Activated T-cell treated with anti-CD3 and anti-CD28 coated beads, Interleukin-2, amount 50 U/mL, for 72 hours (primary cell): ENCODE data around the gene GBA2. TPM values are rescaled to one million over a fixed set of nuclear protein-coding genes. Genes with fewer than 3 reads are reported as not detected.

Experiments used
- ATAC-seq, 2 donors: fragments of 150-1000 bp; cut with Tn5 transposase; replicated peaks in 1 of 2; 2 replicates each; pipeline ENCODE4 v1.10.0; 2021; ENCODE audit warnings: moderate library complexity in 2 of 2, mild to moderate bottlenecking in 1 of 2
- DNase-seq, 2 donors: peaks; one replicate each; pipeline ENCODE4 v3.0.0; 2021 to 2022; ENCODE audit warnings: mixed read lengths in 1 of 2
- H3K27ac Mint-ChIP-seq: one replicate; pipeline ENCODE4 v1.8.0; 2022; ENCODE audit warnings: mild to moderate bottlenecking, moderate library complexity, mixed read lengths
- H3K27me3 Mint-ChIP-seq: one replicate; pipeline ENCODE4 v1.8.0; 2022; ENCODE audit warnings: low read depth, mixed read lengths
- H3K36me3 Mint-ChIP-seq, 2 donors: one replicate each; pipeline ENCODE4 v1.8.0; 2022; ENCODE audit warnings: mixed read lengths in 2 of 2, mild to moderate bottlenecking in 1 of 2; ENCODE audit not compliant: insufficient read depth in 2 of 2
- H3K4me1 Mint-ChIP-seq: one replicate; pipeline ENCODE4 v1.8.0; 2022; ENCODE audit warnings: low read depth, mixed read lengths
- H3K4me3 Mint-ChIP-seq, 2 donors: one replicate each; pipeline ENCODE4 v1.8.0; 2022; ENCODE audit warnings: mild to moderate bottlenecking in 2 of 2, mixed read lengths in 2 of 2, moderate library complexity in 2 of 2
- H3K9me3 Mint-ChIP-seq, 2 donors: one replicate each; pipeline ENCODE4 v1.8.0; 2022; ENCODE audit warnings: mixed read lengths in 2 of 2
- total RNA-seq, 2 donors: library from RNA; stranded (reverse); gene quantifications; one replicate each; pipeline ENCODE4 v1.2.3, GENCODE V29; 2022

GBA2 gene
- total RNA-seq, 2 donors from 2014 or later = 37.7 to 38.4 TPM

DNA sequence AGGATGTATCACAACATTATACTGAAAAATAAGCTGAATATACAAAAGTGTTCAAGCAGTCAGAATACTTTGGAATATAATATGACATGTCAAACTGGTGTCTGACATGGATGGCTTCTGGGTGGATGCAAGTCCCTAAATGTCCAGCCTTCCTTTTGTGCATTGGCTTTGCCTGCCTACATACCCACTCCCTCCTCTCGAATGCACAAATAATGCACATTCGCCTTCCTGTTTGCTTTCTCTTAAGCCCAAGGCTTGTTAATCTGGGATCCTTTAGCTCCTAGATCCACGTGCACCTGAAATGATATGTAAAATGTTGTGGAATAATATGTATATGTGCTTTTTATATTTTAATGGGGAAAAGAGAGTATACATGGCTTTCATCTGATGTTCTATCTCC lies 29.5 kb upstream of the GBA2 start:
- no peak for DNase-seq
- ATAC-seq = no peak
- Mint-ChIP-seq H3K27ac (no peak overlapping the region), H3K4me3 (no peak overlapping the region), H3K4me1 (no peaks in the 10 kb centered on the region), H3K9me3 (no peaks in the 10 kb centered on the region), H3K27me3 (no peaks in the 10 kb centered on the region), H3K36me3 (peaks cover 0 to 5% of the 10 kb centered on the region in 2 donors)

GRCh38 chr9:35776018-35776417 lies 27.0 kb upstream of the GBA2 start:
- H3K4me1 Mint-ChIP-seq = no peaks in the 10 kb centered on the region
- no peak overlapping the region for H3K27ac Mint-ChIP-seq
- no peaks in the 10 kb centered on the region for H3K27me3 Mint-ChIP-seq
- H3K36me3 Mint-ChIP-seq = peaks cover 0 to 2% of the 10 kb centered on the region in 2 donors
- H3K4me3 Mint-ChIP-seq = no peak overlapping the region
- no peak for DNase-seq
- no peaks in the 10 kb centered on the region for H3K9me3 Mint-ChIP-seq
- peak; percentile 31 to 44 for ATAC-seq

GRCh38 chr9:35774907-35775635 lies 26.0 kb upstream of the GBA2 start:
- H3K4me3 Mint-ChIP-seq = no peak overlapping the region
- H3K4me1 Mint-ChIP-seq = no peaks in the 10 kb centered on the region
- no peak overlapping the region for H3K27ac Mint-ChIP-seq

DNA sequence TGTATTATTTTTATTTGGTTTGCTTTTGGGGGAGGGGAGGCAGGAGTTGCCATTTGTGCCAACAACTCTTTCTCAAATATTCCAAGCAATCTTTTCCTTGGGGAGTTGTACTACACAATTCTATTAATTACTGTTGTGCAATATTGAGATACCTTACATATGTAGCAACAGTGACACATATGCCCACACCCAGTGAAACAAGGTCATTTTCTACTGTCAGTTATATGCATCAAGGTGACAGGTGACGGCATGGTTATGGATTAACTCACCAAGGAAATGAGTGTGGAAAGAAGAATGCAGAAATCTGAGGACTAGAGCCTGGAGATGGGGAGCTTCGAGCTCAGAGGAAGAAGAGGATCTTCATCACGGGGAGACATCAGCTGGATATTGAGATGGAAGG lies 22.9 kb upstream of the GBA2 start:
- Mint-ChIP-seq H3K4me1 (no peaks in the 10 kb centered on the region), H3K36me3 (no peaks in the 10 kb centered on the region), H3K4me3 (no peak overlapping the region), H3K27me3 (no peaks in the 10 kb centered on the region), H3K27ac (no peak overlapping the region), H3K9me3 (no peaks in the 10 kb centered on the region)
- no peak for ATAC-seq
- no peak for DNase-seq

More at GRCh38 chr9:35774907-35775635, 26.0 kb upstream of the GBA2 start:
- no peak for DNase-seq
- H3K9me3 Mint-ChIP-seq = no peaks in the 10 kb centered on the region
- no peaks in the 10 kb centered on the region for H3K27me3 Mint-ChIP-seq
- no peaks in the 10 kb centered on the region for H3K36me3 Mint-ChIP-seq
- ATAC-seq = no peak

DNA sequence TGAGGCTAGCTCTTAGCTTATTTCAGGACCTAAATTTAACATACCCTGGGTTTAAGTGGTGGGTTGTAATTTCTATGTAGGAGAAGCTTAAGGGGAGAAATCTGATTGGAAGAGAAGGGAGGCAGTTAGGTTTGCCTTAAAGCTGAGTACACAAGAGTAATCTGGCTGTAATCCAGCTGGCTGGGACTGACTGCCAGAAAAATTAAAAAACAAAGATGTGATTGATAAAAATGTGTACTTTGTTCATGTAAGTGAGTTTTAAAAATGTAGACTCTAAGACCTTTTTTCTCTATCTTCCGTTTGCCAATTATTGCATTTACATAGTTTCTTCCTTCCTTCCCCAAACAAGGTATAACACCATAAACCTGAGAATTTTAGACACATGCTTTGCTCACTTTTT lies 22.5 kb upstream of the GBA2 start:
- Mint-ChIP-seq H3K4me1 (no peaks in the 10 kb centered on the region), H3K27ac (no peak overlapping the region), H3K27me3 (no peaks in the 10 kb centered on the region), H3K4me3 (no peak overlapping the region), H3K36me3 (no peaks in the 10 kb centered on the region), H3K9me3 (no peaks in the 10 kb centered on the region)
- ATAC-seq (no peak), DNase-seq (no peak)

- H3K27me3 Mint-ChIP-seq = no peaks in the 10 kb centered on the region
- no peak for ATAC-seq
Measured at GRCh38 chr9:35771075-35771433, 22.0 kb upstream of the GBA2 start.

GRCh38 chr9:35769763-35770162 lies 20.7 kb upstream of the GBA2 start:
- Mint-ChIP-seq H3K27ac (no peak overlapping the region), H3K4me3 (no peak overlapping the region), H3K9me3 (no peaks in the 10 kb centered on the region), H3K36me3 (no peaks in the 10 kb centered on the region), H3K27me3 (no peaks in the 10 kb centered on the region), H3K4me1 (no peaks in the 10 kb centered on the region)
- ATAC-seq = no peak
- no peak for DNase-seq

More at GRCh38 chr9:35771075-35771433, 22.0 kb upstream of the GBA2 start:
- Mint-ChIP-seq H3K4me3 (no peak overlapping the region), H3K27ac (no peak overlapping the region), H3K4me1 (no peaks in the 10 kb centered on the region), H3K36me3 (no peaks in the 10 kb centered on the region), H3K9me3 (no peaks in the 10 kb centered on the region)
- DNase-seq = no peak

DNA sequence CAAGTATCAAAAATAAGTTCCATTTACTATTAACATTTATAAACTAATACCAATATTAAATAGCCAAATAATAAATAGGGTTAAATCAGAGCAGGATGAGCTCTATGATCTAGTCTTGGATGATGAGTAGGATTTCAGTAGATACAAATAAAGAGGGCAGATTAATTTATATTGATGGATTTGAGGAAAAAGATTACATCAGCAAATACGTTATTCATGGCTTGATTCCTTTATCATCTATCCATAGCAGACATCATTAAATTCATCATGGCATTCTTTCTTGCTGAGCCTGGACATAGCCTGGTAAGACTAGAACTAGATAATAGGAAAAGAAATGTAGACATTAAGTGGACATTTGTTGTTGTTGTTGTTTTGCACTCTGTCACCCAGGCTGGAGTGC lies 18.4 kb upstream of the GBA2 start:
- Mint-ChIP-seq H3K36me3 (peaks cover 0 to 2% of the 10 kb centered on the region in 2 donors), H3K9me3 (no peaks in the 10 kb centered on the region), H3K27ac (no peak overlapping the region), H3K27me3 (no peaks in the 10 kb centered on the region), H3K4me1 (no peaks in the 10 kb centered on the region), H3K4me3 (no peak overlapping the region)
- no peak for DNase-seq
- ATAC-seq = no peak

DNA sequence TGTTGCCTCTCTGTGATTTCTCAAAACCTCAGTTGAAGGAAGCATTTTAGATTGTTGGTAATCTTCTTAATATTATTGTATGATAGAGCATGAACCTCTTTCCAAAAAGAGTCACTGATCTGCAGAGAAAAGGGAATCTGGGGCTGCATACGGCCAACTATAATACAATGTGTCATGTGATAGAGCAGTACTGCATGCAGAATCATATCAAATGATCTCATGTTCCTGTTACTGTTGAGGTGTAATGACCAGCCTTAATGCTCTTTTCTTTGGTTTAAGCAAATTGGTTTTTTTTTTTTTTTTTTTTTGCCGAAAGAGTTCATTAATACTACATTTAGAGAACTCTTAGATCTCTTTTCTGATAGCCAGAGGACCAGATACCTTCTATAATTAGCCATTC lies 18.0 kb upstream of the GBA2 start:
- no peaks in the 10 kb centered on the region for H3K9me3 Mint-ChIP-seq
- H3K36me3 Mint-ChIP-seq = peaks cover 0 to 2% of the 10 kb centered on the region in 2 donors

DNA sequence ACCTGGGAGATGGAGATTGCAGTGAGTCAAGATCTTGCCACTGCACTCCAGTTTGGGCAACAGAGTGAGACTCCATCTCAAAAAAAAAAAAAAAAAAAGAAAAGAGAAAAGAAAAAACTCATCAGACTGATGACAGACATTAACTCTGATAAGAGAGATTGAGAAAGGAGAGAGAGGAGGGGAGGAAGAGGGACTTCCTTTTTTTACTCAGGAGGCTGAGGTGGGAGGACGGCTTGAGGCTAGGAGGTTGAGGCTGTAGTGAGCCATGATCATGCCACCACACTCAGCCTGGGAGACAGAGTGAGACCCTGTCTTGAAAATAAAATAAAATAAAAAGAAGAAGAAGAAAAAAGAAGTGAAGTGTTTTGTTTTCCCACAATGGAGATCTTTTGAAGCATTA lies 14.8 kb upstream of the GBA2 start:
- Mint-ChIP-seq H3K9me3 (no peaks in the 10 kb centered on the region), H3K27me3 (no peaks in the 10 kb centered on the region), H3K4me1 (peaks cover 15% of the 10 kb centered on the region), H3K36me3 (peaks cover 0 to 9% of the 10 kb centered on the region in 2 donors), H3K4me3 (no peak overlapping the region), H3K27ac (no peak overlapping the region)
- no peak for ATAC-seq
- DNase-seq = no peak

More for the DNA sequence above, 18.0 kb upstream of the GBA2 start:
- no peaks in the 10 kb centered on the region for H3K4me1 Mint-ChIP-seq
- H3K27ac Mint-ChIP-seq = no peak overlapping the region
- no peak overlapping the region for H3K4me3 Mint-ChIP-seq
- no peaks in the 10 kb centered on the region for H3K27me3 Mint-ChIP-seq
- ATAC-seq (no peak), DNase-seq (no peak)

GRCh38 chr9:35763181-35763580 lies 14.2 kb upstream of the GBA2 start:
- Mint-ChIP-seq H3K27ac (no peak overlapping the region), H3K27me3 (no peaks in the 10 kb centered on the region), H3K9me3 (no peaks in the 10 kb centered on the region), H3K4me3 (no peak overlapping the region), H3K36me3 (peaks cover 0 to 9% of the 10 kb centered on the region in 2 donors), H3K4me1 (peaks cover 21% of the 10 kb centered on the region)
- ATAC-seq (no peak), DNase-seq (no peak)

DNA sequence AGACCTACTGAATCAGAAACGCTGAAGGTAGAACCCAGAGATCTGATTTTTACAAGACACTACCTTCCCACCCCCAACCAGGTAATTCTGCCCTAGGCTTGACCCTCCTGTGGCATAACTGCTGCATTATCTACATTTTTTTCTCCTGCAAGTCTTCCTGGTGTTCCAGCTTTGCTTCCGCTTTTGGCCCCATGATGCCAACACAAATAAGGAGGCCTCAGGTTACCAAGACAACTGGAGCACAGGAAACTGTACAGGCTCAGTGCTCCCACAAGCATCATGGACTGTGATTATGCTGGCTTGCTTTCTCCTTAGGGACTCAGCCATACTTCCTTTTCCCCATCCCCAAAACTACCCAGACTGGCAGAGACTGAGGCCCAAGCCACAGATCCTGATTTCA lies 11.6 kb upstream of the GBA2 start:
- Mint-ChIP-seq H3K36me3 (peaks cover 4 to 11% of the 10 kb centered on the region in 2 donors), H3K9me3 (no peaks in the 10 kb centered on the region), H3K4me1 (peaks cover 42% of the 10 kb centered on the region), H3K4me3 (no peak overlapping the region), H3K27ac (no peak overlapping the region), H3K27me3 (no peaks in the 10 kb centered on the region)
- no peak for ATAC-seq
- no peak for DNase-seq

DNA sequence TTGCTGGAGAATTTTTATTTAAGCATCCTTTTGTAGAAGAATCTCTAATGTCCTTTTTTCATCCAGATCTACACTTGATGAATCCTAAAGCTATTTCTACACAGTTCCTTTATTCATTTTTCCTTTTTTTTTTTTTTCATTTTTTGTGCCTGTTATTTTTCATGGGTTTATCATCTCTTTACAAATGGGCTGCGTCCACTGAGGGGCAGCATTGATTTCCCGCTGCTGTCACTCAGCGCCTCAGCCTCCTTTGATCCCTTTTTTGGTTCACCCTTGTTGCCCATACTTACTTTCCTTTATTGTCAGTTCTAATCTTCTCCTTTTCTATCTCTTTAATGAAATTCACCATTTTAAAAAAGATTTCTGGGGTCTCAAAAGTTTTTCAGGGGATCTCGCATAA lies 10.8 kb upstream of the GBA2 start:
- peak overlapping the region; percentile 46 for H3K27ac Mint-ChIP-seq
- H3K36me3 Mint-ChIP-seq = peaks cover 4 to 11% of the 10 kb centered on the region in 2 donors
- H3K27me3 Mint-ChIP-seq = no peaks in the 10 kb centered on the region
- no peak for ATAC-seq
- H3K9me3 Mint-ChIP-seq = no peaks in the 10 kb centered on the region
- peak overlapping the region in 1 of 2 donors; percentile 10 for H3K4me3 Mint-ChIP-seq
- peaks cover 42% of the 10 kb centered on the region for H3K4me1 Mint-ChIP-seq
- no peak for DNase-seq

GRCh38 chr9:35758475-35759050 lies 9.5 kb upstream of the GBA2 start:
- Mint-ChIP-seq H3K4me3 (peak overlapping the region; percentile 86 to 89), H3K27ac (peak overlapping the region; percentile 6), H3K9me3 (no peaks in the 10 kb centered on the region), H3K36me3 (peaks cover 4 to 10% of the 10 kb centered on the region in 2 donors), H3K4me1 (peaks cover 42% of the 10 kb centered on the region), H3K27me3 (no peaks in the 10 kb centered on the region)
- DNase-seq = no peak
- no peak for ATAC-seq
